ENCODE data around the gene PDPK1.
"Not testable (repeated sequence)": the region's sequence is repeated elsewhere in the genome, so short reads cannot be mapped to it uniquely, and the experiment has no call there.

The PDPK1 gene

GRCh38 chr16:2531696-2532493 is 5.9 kb upstream of the PDPK1 start:
- peak overlapping the region; percentile 76 for H3K4me3 ChIP-seq (ENCODE audit: low read length)
- DNase-seq (ENCODE audit: low read depth), result peak; percentile 96
- TF ChIP-seq CTCF (conservative IDR thresholded peaks at IDR 0.05; ENCODE audit: low read length), result no peak

GRCh38 chr16:2532494-2533141 is 5.2 kb upstream of the PDPK1 start:
- peak; percentile 42 for DNase-seq (ENCODE audit: low read depth)
- H3K4me3 ChIP-seq (ENCODE audit: low read length), result peak overlapping the region; percentile 76
- TF ChIP-seq CTCF (conservative IDR thresholded peaks at IDR 0.05; ENCODE audit: low read length), result no peak

DNA sequence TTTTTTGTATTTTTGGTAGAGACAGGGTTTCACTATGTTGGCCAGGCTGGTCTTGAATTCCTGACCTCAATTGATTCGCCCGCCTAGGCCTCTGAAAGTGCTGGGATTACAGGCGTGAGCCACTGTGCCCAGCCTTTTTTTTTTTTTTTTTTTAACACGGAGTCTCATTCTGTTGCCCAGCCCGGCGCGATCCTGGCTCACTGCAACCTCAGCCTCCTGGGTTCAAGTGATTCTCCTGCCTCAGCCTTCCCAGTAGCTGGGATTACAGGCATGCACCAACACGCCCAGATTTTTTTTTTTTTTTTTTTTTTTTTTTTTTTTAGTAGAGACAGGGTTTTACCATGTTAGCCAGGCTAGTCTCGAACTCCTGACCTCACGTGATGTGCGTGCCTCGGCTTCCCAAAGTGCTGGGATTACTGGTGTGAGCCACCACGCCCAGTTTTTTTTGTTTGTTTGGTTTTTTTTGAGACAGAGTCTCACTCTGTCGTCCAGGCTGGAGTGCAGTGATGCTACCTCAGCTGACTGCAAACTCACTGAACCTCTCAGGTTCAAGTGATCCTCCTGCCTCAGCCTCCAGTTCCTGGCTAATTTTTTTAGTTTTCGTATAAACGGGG is 4.6 kb upstream of the PDPK1 start:
- H3K4me3 ChIP-seq (ENCODE audit: low read length); DNase-seq (ENCODE audit: low read depth): not testable (repeated sequence)

DNA sequence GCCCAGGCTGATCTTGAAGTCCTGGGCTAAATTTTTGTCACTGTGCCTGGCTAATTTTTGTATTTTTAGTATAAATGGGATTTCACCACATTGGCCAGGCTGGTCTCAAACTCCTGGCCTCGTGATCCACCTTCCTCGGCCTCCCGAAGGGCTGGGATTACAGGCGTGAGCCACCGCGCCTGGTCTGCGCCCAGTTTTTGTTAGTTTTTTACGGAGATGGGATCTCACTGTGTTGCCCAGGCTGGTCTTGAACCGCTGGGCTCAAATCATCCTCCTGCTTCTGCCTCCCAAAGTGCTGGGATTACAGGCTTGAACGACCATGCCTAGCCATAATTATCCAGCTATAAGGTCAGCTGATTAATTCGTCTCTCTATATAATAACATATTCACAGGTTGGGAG is 3.9 kb upstream of the PDPK1 start:
- no peak overlapping the region for H3K4me3 ChIP-seq (ENCODE audit: low read length)
- TF ChIP-seq CTCF (conservative IDR thresholded peaks at IDR 0.05; ENCODE audit: low read length), result no peak
- DNase-seq (ENCODE audit: low read depth), result no peak

DNA sequence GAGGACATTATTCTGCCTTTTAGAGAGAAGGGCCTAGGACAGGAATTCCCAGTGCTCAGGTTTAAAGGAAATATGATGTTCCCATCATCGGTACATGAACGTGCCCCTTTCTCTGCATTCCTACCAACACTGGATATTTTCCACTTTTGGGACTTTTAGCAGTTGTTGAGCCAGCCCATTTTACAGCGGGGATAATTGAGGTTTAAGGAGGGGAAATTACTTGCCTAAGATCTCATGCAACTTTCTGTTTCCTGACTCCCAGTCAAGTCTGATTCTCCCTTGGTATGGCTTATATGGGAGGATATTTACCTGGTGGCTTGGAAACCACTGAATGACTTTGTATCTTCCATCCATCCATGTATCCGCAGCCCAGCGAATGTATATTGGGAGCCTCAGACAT is 3.5 kb upstream of the PDPK1 start:
- DNase-seq (ENCODE audit: low read depth); H3K4me3 ChIP-seq (ENCODE audit: low read length): not testable (repeated sequence)

DNA sequence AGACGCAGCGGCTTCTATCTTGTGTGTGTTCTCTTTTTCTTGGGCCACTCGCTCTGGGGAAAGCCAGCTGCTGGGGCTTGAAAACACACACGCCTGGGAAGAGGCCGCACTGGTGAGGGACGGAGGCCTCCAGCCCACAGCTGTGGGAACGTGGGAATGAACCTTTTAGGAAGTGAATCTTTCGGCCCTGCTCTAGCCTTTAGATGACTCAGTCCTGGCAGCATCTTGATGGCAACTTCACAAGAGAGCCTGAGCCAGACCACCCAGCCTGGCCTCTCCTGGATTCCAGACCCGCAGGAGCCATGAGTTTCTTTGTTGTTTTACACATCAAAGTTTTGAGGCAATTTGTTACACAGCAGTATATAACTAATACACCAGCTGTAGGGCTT is 2.2 kb upstream of the PDPK1 start:
- peak; percentile 91 for DNase-seq (ENCODE audit: low read depth)
- no peak overlapping the region for H3K4me3 ChIP-seq (ENCODE audit: low read length)

DNA sequence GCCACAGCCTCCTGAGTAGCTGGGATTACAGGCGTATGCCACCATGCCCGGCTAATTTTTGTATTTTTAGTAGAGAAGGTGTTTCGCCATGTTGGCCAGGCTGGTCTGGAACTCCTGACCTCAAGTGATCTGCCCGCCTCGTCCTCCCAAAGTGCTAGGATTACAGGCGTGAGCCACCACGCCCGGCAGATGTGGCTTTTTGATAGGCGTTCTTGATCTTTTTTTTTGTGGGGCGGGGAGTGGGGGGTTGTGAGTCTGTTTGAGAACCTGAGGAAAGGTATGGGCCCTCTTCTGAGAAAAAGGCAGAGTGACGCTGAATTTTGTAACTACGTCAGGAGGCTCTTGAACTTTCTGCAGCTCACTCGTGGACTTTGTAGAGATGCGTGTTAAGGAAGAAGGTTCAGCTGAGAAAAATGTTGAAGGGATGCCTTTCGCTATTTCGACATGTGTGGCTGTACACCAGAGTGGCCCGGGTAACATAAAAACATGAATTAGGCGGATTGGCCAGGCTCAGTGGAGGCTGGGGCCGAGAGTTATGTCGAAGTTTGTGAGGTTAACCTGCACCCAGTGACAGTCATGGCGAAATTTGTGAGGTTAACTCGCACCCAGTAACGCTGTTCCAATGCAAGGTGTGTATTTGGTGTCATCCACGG is 1.5 kb downstream of the PDPK1 start:
- DNase-seq (ENCODE audit: low read depth), result not testable (repeated sequence)
- peak overlapping the region; percentile 59 for H3K4me3 ChIP-seq (ENCODE audit: low read length)

More for the DNA sequence above, 2.2 kb upstream of the PDPK1 start:
- TF ChIP-seq CTCF (conservative IDR thresholded peaks at IDR 0.05; ENCODE audit: low read length), result no peak

GRCh38 chr16:2539845-2540458 is 2.1 kb downstream of the PDPK1 start:
- TF ChIP-seq CTCF (conservative IDR thresholded peaks at IDR 0.05; ENCODE audit: low read length), result peak; percentile 45
- not testable (repeated sequence) for DNase-seq (ENCODE audit: low read depth); H3K4me3 ChIP-seq (ENCODE audit: low read length)

DNA sequence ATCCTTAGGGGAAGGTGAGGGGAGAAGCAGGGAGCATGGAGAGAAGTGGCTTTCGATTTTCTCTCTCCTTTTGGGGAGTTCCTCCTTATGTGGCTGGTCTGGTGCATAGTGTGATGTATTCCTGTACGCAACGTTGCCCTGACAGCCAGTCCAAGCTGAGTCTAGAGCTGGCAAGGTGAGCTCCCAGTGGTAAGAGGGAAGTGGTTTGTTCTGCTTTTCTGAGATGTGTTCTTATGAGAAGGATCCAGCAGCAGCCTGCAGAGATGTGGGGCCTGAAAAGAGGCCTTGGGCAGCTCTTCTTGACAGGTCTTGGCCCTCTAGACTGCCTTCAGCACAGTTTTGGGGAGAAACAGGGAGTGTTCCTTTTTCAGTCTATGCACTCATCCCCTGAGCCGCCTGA is 3.1 kb downstream of the PDPK1 start:
- not testable (repeated sequence) for DNase-seq (ENCODE audit: low read depth); H3K4me3 ChIP-seq (ENCODE audit: low read length)

GRCh38 chr16:2541409-2541808 is 3.6 kb downstream of the PDPK1 start:
- not testable (repeated sequence) for H3K4me3 ChIP-seq (ENCODE audit: low read length); DNase-seq (ENCODE audit: low read depth)

GRCh38 chr16:2543771-2544170 is 6.0 kb downstream of the PDPK1 start:
- not testable (repeated sequence) for DNase-seq (ENCODE audit: low read depth); H3K4me3 ChIP-seq (ENCODE audit: low read length)

GRCh38 chr16:2550283-2550878 is 12.6 kb downstream of the PDPK1 start:
- not testable (repeated sequence) for DNase-seq (ENCODE audit: low read depth); H3K4me3 ChIP-seq (ENCODE audit: low read length)
